ENCODE measurements around the gene SIVA1. TPM values are rescaled to one million over a fixed set of nuclear protein-coding genes. Genes with fewer than 3 reads are reported as not detected.

The SIVA1 gene, protein sequence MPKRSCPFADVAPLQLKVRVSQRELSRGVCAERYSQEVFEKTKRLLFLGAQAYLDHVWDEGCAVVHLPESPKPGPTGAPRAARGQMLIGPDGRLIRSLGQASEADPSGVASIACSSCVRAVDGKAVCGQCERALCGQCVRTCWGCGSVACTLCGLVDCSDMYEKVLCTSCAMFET
- total RNA-seq = 10 to 100 TPM; 62.3 to 93.5 (median 79.5) TPM
- 46.2 TPM for total RNA-seq (2013)
- 20.0 to 114 (median 67.4) reads per million in 29 experiments for total RNA-seq

DNA sequence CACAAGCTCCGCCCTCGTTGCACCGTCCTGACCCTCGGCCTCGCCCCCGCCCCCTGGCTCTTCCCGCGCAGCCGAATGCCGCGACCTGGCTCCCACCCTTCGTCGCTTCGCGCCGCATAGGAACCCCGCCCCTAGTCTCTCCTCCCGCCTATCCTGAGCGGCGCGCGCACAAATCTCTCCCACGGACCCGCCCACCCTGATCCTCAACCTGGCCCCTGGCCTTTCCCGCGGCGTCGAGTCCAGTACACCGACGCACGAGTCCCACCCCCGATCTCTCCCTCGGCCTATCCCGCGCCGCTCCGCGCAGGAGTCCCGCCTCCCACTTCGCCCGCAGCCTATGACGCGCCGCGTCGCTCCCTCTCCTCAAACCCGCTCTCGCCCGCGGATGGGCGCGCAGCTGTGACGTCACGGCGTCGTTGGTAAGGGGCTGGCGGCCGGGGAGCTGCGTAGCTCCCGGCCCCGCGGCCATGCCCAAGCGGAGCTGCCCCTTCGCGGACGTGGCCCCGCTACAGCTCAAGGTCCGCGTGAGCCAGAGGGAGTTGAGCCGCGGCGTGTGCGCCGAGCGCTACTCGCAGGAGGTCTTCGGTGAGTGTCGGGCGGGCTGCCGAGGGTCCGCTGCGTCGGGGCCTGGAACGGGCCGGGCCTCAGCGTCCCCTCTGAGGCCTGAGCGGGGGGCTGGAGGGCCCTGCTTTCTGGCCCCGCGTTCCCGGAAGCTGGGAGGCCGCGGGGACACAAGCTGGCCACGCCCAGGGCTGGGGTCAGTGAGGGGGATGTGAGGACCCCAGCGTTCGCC is at the start of gene SIVA1:
Gene SIVA1, plus strand, starts transcription at position 413 of the 793 bp plus-strand sequence. Its CDS starts 55 bp downstream, at position 468.
- Mint-ChIP-seq H3K27me3 (no peaks in the 10 kb centered on the region), H3K27ac (peak within 1 kb of the TSS; percentile 84 to 93), H3K4me1 (peaks cover 39 to 45% (median 40%) of the 10 kb centered on the region in 3 donors), H3K9me3 (no peaks in the 10 kb centered on the region), H3K36me3 (peaks cover 10% of the 10 kb centered on the region), H3K4me3 (peak within 1 kb of the TSS; percentile 88 to 93 (median 90))
- peaks cover 0 to 27% of the 10 kb centered on the region in 2 donors for H3K36me3 ChIP-seq (ENCODE audit: control insufficient read depth in 2 of 2, extremely low read depth in 1 of 2, insufficient read depth in 1 of 2, low read length in 1 of 2)
- POLR2A ChIA-PET = interaction anchor here (0.8 to 1.3 kb wide), 2 partner anchors 11 to 17 kb away, joined by 3 to 4 read pairs; no protein-coding TSS in a partner anchor
- H3K9me3 ChIP-seq = no peaks in the 10 kb centered on the region
- ATAC-seq (replicated peaks in 1 of 4) = peak; percentile 89 to 92 (median 92)
- DNase-seq = peak; percentile 97 to 100 (median 99)
- H3K27me3 ChIP-seq (replicated peaks in 1 of 2; ENCODE audit: control insufficient read depth in 2 of 2, extremely low read depth in 1 of 2, insufficient read depth in 2 of 2, low read length in 1 of 2) = peaks cover 0 to 7% of the 10 kb centered on the region in 2 experiments
- peak within 1 kb of the TSS; percentile 76 to 86 for H3K4me3 ChIP-seq (ENCODE audit: control insufficient read depth in 1 of 2, extremely low read depth in 1 of 2, low read length in 1 of 2)
- CTCF ChIA-PET = interaction anchor here (0.6 to 1.7 kb wide), 11 partner anchors 10 to 618 kb away, joined by 3 to 11 read pairs (median 4); partner anchors contain the start of gene ADSS1 (in 1 of the 2)
- peaks cover 10 to 49% of the 10 kb centered on the region in 2 experiments for H3K4me1 ChIP-seq (ENCODE audit: control insufficient read depth in 1 of 2, extremely low read depth in 1 of 2, insufficient read depth in 2 of 2, low read length in 2 of 2)
- peak within 1 kb of the TSS; percentile 70 for H3K27ac ChIP-seq (ENCODE audit: low read length)
- WGBS (ENCODE audit: insufficient coverage) = under 1% methylated on average over 94 of the region's 95 CpGs

- Histone ChIP-seq H3K27me3 (replicated peaks in 1 of 2; ENCODE audit: control insufficient read depth in 2 of 2, extremely low read depth in 1 of 2, insufficient read depth in 2 of 2, low read length in 1 of 2) (no peaks in the 10 kb centered on the region), H3K36me3 (ENCODE audit: control insufficient read depth in 2 of 2, extremely low read depth in 1 of 2, insufficient read depth in 1 of 2, low read length in 1 of 2) (peaks cover 7 to 26% of the 10 kb centered on the region in 2 donors), H3K4me3 (ENCODE audit: control insufficient read depth in 1 of 2, extremely low read depth in 1 of 2, low read length in 1 of 2) (no peak overlapping the region), H3K4me1 (ENCODE audit: control insufficient read depth in 1 of 2, extremely low read depth in 1 of 2, insufficient read depth in 2 of 2, low read length in 2 of 2) (peaks cover 0 to 2% of the 10 kb centered on the region in 2 experiments), H3K9me3 (no peaks in the 10 kb centered on the region), H3K27ac (ENCODE audit: low read length) (no peak overlapping the region)
- ATAC-seq (replicated peaks in 1 of 4) (no peak), DNase-seq (no peak)
- POLR2A ChIA-PET = no interaction called here
- peaks cover 3 to 6% (median 6%) of the 10 kb centered on the region in 3 donors for H3K4me1 Mint-ChIP-seq
- peaks cover 6% of the 10 kb centered on the region for H3K36me3 Mint-ChIP-seq
- H3K27me3 Mint-ChIP-seq = no peaks in the 10 kb centered on the region
- 99% methylated on average over 28 of the region's 28 CpGs for WGBS (ENCODE audit: insufficient coverage)
- no peaks in the 10 kb centered on the region for H3K9me3 Mint-ChIP-seq
- CTCF ChIA-PET = interaction anchor here in 1 of 2 donors (0.5 kb wide), 1 partner anchor 842 kb away, joined by 3 read pairs; no protein-coding TSS in a partner anchor
- H3K4me3 Mint-ChIP-seq = no peak overlapping the region
- H3K27ac Mint-ChIP-seq = no peak overlapping the region
Measured at GRCh38 chr14:104703269-104703668, 49.7 kb upstream of the SIVA1 start.

GRCh38 chr14:104704252-104704651 is 48.7 kb upstream of the SIVA1 start:
- POLR2A ChIA-PET = no interaction called here
- peaks cover 0 to 5% of the 10 kb centered on the region in 2 experiments for H3K4me1 ChIP-seq (ENCODE audit: control insufficient read depth in 1 of 2, extremely low read depth in 1 of 2, insufficient read depth in 2 of 2, low read length in 2 of 2)
- WGBS (ENCODE audit: insufficient coverage) = 98% methylated on average over 20 of the region's 22 CpGs

GRCh38 chr14:104705340-104706047 is 47.5 kb upstream of the SIVA1 start:
- POLR2A ChIA-PET = no interaction called here
- Mint-ChIP-seq H3K9me3 (no peaks in the 10 kb centered on the region), H3K4me1 (peaks cover 0 to 3% (median 2%) of the 10 kb centered on the region in 3 donors), H3K27ac (no peak overlapping the region), H3K36me3 (peaks cover 6% of the 10 kb centered on the region), H3K27me3 (no peaks in the 10 kb centered on the region), H3K4me3 (no peak overlapping the region)
- CTCF ChIA-PET = no interaction called here
- no peak for ATAC-seq (replicated peaks in 1 of 4)
- no peaks in the 10 kb centered on the region for H3K27me3 ChIP-seq (replicated peaks in 1 of 2; ENCODE audit: control insufficient read depth in 2 of 2, extremely low read depth in 1 of 2, insufficient read depth in 2 of 2, low read length in 1 of 2)
- H3K4me3 ChIP-seq (ENCODE audit: control insufficient read depth in 1 of 2, extremely low read depth in 1 of 2, low read length in 1 of 2) = no peak overlapping the region
- no peaks in the 10 kb centered on the region for H3K9me3 ChIP-seq
- H3K4me1 ChIP-seq (ENCODE audit: control insufficient read depth in 1 of 2, extremely low read depth in 1 of 2, insufficient read depth in 2 of 2, low read length in 2 of 2) = peaks cover 0 to 5% of the 10 kb centered on the region in 2 experiments
- H3K27ac ChIP-seq (ENCODE audit: low read length) = no peak overlapping the region
- DNase-seq = no peak
- WGBS (ENCODE audit: insufficient coverage) = 91% methylated on average over 21 of the region's 21 CpGs
- H3K36me3 ChIP-seq (ENCODE audit: control insufficient read depth in 2 of 2, extremely low read depth in 1 of 2, insufficient read depth in 1 of 2, low read length in 1 of 2) = peaks cover 10 to 26% of the 10 kb centered on the region in 2 donors

More at GRCh38 chr14:104704252-104704651, 48.7 kb upstream of the SIVA1 start:
- H3K4me3 ChIP-seq (ENCODE audit: control insufficient read depth in 1 of 2, extremely low read depth in 1 of 2, low read length in 1 of 2) = no peak overlapping the region
- ATAC-seq (replicated peaks in 1 of 4) (no peak), DNase-seq (no peak)
- no peaks in the 10 kb centered on the region for H3K27me3 Mint-ChIP-seq
- peaks cover 0 to 3% (median 2%) of the 10 kb centered on the region in 3 donors for H3K4me1 Mint-ChIP-seq
- no peaks in the 10 kb centered on the region for H3K27me3 ChIP-seq (replicated peaks in 1 of 2; ENCODE audit: control insufficient read depth in 2 of 2, extremely low read depth in 1 of 2, insufficient read depth in 2 of 2, low read length in 1 of 2)
- CTCF ChIA-PET = no interaction called here
- no peak overlapping the region for H3K4me3 Mint-ChIP-seq
- H3K9me3 Mint-ChIP-seq = no peaks in the 10 kb centered on the region
- peaks cover 7 to 26% of the 10 kb centered on the region in 2 donors for H3K36me3 ChIP-seq (ENCODE audit: control insufficient read depth in 2 of 2, extremely low read depth in 1 of 2, insufficient read depth in 1 of 2, low read length in 1 of 2)
- no peaks in the 10 kb centered on the region for H3K9me3 ChIP-seq
- no peak overlapping the region for H3K27ac ChIP-seq (ENCODE audit: low read length)
- H3K27ac Mint-ChIP-seq = no peak overlapping the region
- H3K36me3 Mint-ChIP-seq = peaks cover 6% of the 10 kb centered on the region

DNA sequence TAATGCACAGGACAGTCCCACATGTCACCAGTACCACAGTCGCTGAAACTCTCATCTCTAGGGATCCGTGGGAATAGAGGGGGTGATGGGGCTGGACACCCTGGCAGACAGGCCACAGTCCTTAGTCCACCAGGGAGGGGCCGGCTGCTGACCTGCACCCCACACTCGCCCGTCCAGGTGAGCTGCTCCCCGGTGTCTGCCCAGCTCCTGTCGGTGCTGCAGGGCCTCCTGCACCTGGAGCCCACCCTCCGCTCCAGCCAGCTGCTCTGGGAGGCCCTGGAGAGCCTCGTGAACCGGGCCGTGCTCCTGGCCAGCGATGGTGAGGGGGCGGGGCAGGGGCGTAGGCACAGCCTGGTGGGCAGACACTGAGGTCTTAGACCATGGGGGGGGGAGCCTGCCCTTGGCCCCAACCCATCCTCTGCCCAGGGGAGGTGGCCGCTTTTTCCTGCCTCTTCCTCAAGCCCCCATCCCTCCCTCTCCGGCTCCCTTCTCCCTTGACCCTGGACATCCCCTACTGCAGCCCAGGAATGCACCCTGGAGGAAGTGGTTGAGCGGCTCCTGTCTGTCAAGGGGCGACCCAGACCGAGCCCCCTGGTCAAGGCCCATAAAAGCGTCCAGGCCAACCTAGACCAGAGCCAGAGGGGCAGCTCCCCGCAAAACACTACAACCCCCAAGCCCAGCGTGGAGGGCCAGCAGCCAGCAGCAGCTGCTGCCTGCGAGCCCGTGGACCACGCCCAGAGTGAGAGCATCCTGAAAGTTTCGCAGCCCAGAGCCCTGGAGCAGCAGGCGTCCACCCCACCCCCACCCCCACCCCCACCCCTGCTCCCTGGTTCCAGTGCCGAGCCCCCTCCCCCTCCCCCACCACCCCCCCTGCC is 46.0 kb upstream of the SIVA1 start:
- Histone ChIP-seq H3K4me3 (ENCODE audit: control insufficient read depth in 1 of 2, extremely low read depth in 1 of 2, low read length in 1 of 2) (no peak overlapping the region), H3K27ac (ENCODE audit: low read length) (no peak overlapping the region), H3K9me3 (no peaks in the 10 kb centered on the region), H3K27me3 (replicated peaks in 1 of 2; ENCODE audit: control insufficient read depth in 2 of 2, extremely low read depth in 1 of 2, insufficient read depth in 2 of 2, low read length in 1 of 2) (no peaks in the 10 kb centered on the region), H3K36me3 (ENCODE audit: control insufficient read depth in 2 of 2, extremely low read depth in 1 of 2, insufficient read depth in 1 of 2, low read length in 1 of 2) (peaks cover 12 to 19% of the 10 kb centered on the region in 2 donors), H3K4me1 (ENCODE audit: control insufficient read depth in 1 of 2, extremely low read depth in 1 of 2, insufficient read depth in 2 of 2, low read length in 2 of 2) (peaks cover 0 to 5% of the 10 kb centered on the region in 2 experiments)
- Mint-ChIP-seq H3K9me3 (no peaks in the 10 kb centered on the region), H3K4me3 (no peak overlapping the region), H3K36me3 (peaks cover 6% of the 10 kb centered on the region), H3K4me1 (peaks cover 0 to 2% (median 2%) of the 10 kb centered on the region in 3 donors), H3K27ac (no peak overlapping the region), H3K27me3 (no peaks in the 10 kb centered on the region)
- 85% methylated on average over 12 of the region's 28 CpGs for WGBS (ENCODE audit: insufficient coverage)
- DNase-seq (no peak), ATAC-seq (replicated peaks in 1 of 4) (no peak)
- CTCF ChIA-PET = interaction anchor here in 1 of 2 donors (0.6 kb wide), 1 partner anchor 16 kb away, joined by 3 read pairs; no protein-coding TSS in a partner anchor
- POLR2A ChIA-PET = no interaction called here
